Measurements from ENCODE around the gene MRPS35. TPM values are rescaled to one million over a fixed set of nuclear protein-coding genes. Genes with fewer than 3 reads are reported as not detected.

The MRPS35 gene
- total and polyA plus RNA-seq, 2 experiments from 2014 or later: 32.0 to 63.6 TPM

GRCh38 chr12:27762757-27763156 is 52.1 kb downstream of the MRPS35 start:
- Histone ChIP-seq H3K27me3 (no peaks in the 10 kb centered on the region), H3K9me3 (ENCODE audit: low read depth) (no peaks in the 10 kb centered on the region), H3K4me1 (ENCODE audit: low read depth) (no peaks in the 10 kb centered on the region), H3K27ac (no peak overlapping the region), H3K4me3 (no peak overlapping the region), H3K36me3 (no peaks in the 10 kb centered on the region)
- no peak for DNase-seq (ENCODE audit: low read depth in 1 of 2, low spot score in 1 of 2)
- TF ChIP-seq CTCF (IDR thresholded peaks at IDR 0.05; ENCODE audit: low read depth, low read length): no peak

GRCh38 chr12:27766587-27766986 is 56.0 kb downstream of the MRPS35 start:
- TF ChIP-seq CTCF (IDR thresholded peaks at IDR 0.05; ENCODE audit: low read depth, low read length): no peak
- no peaks in the 10 kb centered on the region for H3K9me3 ChIP-seq (ENCODE audit: low read depth)
- no peak overlapping the region for H3K4me3 ChIP-seq
- no peaks in the 10 kb centered on the region for H3K27me3 ChIP-seq
- H3K4me1 ChIP-seq (ENCODE audit: low read depth): no peaks in the 10 kb centered on the region
- H3K27ac ChIP-seq: no peak overlapping the region
- DNase-seq (ENCODE audit: low read depth in 1 of 2, low spot score in 1 of 2): no peak
- no peaks in the 10 kb centered on the region for H3K36me3 ChIP-seq

- Histone ChIP-seq H3K36me3 (no peaks in the 10 kb centered on the region), H3K4me1 (ENCODE audit: low read depth) (no peaks in the 10 kb centered on the region), H3K27me3 (no peaks in the 10 kb centered on the region), H3K9me3 (ENCODE audit: low read depth) (no peaks in the 10 kb centered on the region), H3K4me3 (no peak overlapping the region), H3K27ac (no peak overlapping the region)
- DNase-seq (ENCODE audit: low read depth in 1 of 2, low spot score in 1 of 2): no peak
- no peak for TF ChIP-seq CTCF (IDR thresholded peaks at IDR 0.05; ENCODE audit: low read depth, low read length)
Observed at GRCh38 chr12:27769142-27769673, 58.6 kb downstream of the MRPS35 start.

GRCh38 chr12:27771481-27772327 is 61.1 kb downstream of the MRPS35 start:
- no peaks in the 10 kb centered on the region for H3K9me3 ChIP-seq (ENCODE audit: low read depth)

More at GRCh38 chr12:27771481-27772327, 61.1 kb downstream of the MRPS35 start:
- no peaks in the 10 kb centered on the region for H3K27me3 ChIP-seq
- no peak overlapping the region for H3K27ac ChIP-seq
- H3K4me3 ChIP-seq: no peak overlapping the region
- H3K36me3 ChIP-seq: no peaks in the 10 kb centered on the region
- no peaks in the 10 kb centered on the region for H3K4me1 ChIP-seq (ENCODE audit: low read depth)
- no peak for DNase-seq (ENCODE audit: low read depth in 1 of 2, low spot score in 1 of 2)
- TF ChIP-seq CTCF (IDR thresholded peaks at IDR 0.05; ENCODE audit: low read depth, low read length): no peak

Measured in cardiac muscle cell (in vitro differentiated cells and primary cell).